ENCODE data around the gene STXBP4. TPM values are rescaled to one million over a fixed set of nuclear protein-coding genes. Genes with fewer than 3 reads are reported as not detected.

STXBP4 gene
- total RNA-seq, 1 experiment from 2014 or later, result 12.0 TPM

GRCh38 chr17:54956791-54957190 lies 11.8 kb upstream of the STXBP4 start:
- no peaks in the 10 kb centered on the region for H3K79me2 ChIP-seq (ENCODE audit: low read depth)
- H3K4me2 ChIP-seq, result no peak overlapping the region
- no TSS peak for BruUV-seq (replicated peaks)
- H3K36me3 ChIP-seq (ENCODE audit: low read depth), result peaks cover 41% of the 10 kb centered on the region
- no peaks in the 10 kb centered on the region for H3K27me3 ChIP-seq (ENCODE audit: insufficient read depth, low read depth)
- no peaks in the 10 kb centered on the region for H3K9me2 ChIP-seq (ENCODE audit: insufficient read depth)
- no peak for DNase-seq
- ChIA-PET POLR2A (ENCODE audit: unreplicated experiment) (no interaction called here), CTCF (no interaction called here)
- H3K27ac ChIP-seq, result no peak overlapping the region
- peaks cover 7% of the 10 kb centered on the region for H3F3A ChIP-seq (ENCODE audit: insufficient read depth, low read depth)
- no peak overlapping the region for H2AFZ ChIP-seq
- H3K9me3 ChIP-seq (ENCODE audit: insufficient read depth, low read depth), result no peaks in the 10 kb centered on the region
- intact Hi-C loops (cut with micrococcal nuclease; ENCODE audit: unreplicated experiment), result no loop called here
- H4K20me1 ChIP-seq (ENCODE audit: insufficient read depth), result no peaks in the 10 kb centered on the region; the same call in none of the 2 replicates
- H3K4me1 ChIP-seq (replicated peaks; ENCODE audit: insufficient read depth), result no peaks in the 10 kb centered on the region
- no peak overlapping the region for H3K4me3 ChIP-seq
- TF ChIP-seq EZH2 (IDR thresholded peaks at IDR 0.05; ENCODE audit: low read depth) (no peak), CTCF (conservative IDR thresholded peaks at IDR 0.05) (no peak)

GRCh38 chr17:54967621-54968261 lies 824 bp upstream of the STXBP4 start:
- no peaks in the 10 kb centered on the region for H3K9me2 ChIP-seq (ENCODE audit: insufficient read depth)
- no peaks in the 10 kb centered on the region for H4K20me1 ChIP-seq (ENCODE audit: insufficient read depth)
- peak overlapping the region; percentile 92 for H3K4me2 ChIP-seq
- H3K79me2 ChIP-seq (ENCODE audit: low read depth), result peaks cover 50% of the 10 kb centered on the region
- TF ChIP-seq EZH2 (IDR thresholded peaks at IDR 0.05; ENCODE audit: low read depth) (no peak), CTCF (conservative IDR thresholded peaks at IDR 0.05) (no peak)
- peaks cover 29% of the 10 kb centered on the region for H3K4me1 ChIP-seq (replicated peaks; ENCODE audit: insufficient read depth)
- POLR2A ChIA-PET (ENCODE audit: unreplicated experiment), result interaction anchor here (0.6 kb wide), 1 partner anchor 68 kb away, joined by 3 read pairs; no protein-coding TSS in a partner anchor
- TSS peak; percentile 38 for BruUV-seq (replicated peaks)
- H3K27ac ChIP-seq, result peak overlapping the region; percentile 32; the same call in 1 of the 2 replicates
- H3K9me3 ChIP-seq (ENCODE audit: insufficient read depth, low read depth), result no peaks in the 10 kb centered on the region
- DNase-seq, result peak; percentile 5 to 47
- CTCF ChIA-PET, result no interaction called here
- peaks cover 15% of the 10 kb centered on the region for H3F3A ChIP-seq (ENCODE audit: insufficient read depth, low read depth)
- no peaks in the 10 kb centered on the region for H3K27me3 ChIP-seq (ENCODE audit: insufficient read depth, low read depth)
- peaks cover 27% of the 10 kb centered on the region for H3K36me3 ChIP-seq (ENCODE audit: low read depth)
- peak overlapping the region; percentile 68 for H3K4me3 ChIP-seq
- H2AFZ ChIP-seq, result peak overlapping the region; percentile 95
- intact Hi-C loops (cut with micrococcal nuclease; ENCODE audit: unreplicated experiment), result loop anchor here (2.0 kb wide), 1 partner anchor 67 kb away; the partner anchor contains the start of gene TOM1L1

- intact Hi-C loops (cut with micrococcal nuclease; ENCODE audit: unreplicated experiment), result loop anchor here (2.0 kb wide), 1 partner anchor 68 kb away; the partner anchor contains the start of gene TOM1L1
- no peak for TF ChIP-seq CTCF (conservative IDR thresholded peaks at IDR 0.05)
- no peak for TF ChIP-seq EZH2 (IDR thresholded peaks at IDR 0.05; ENCODE audit: low read depth)
- Histone ChIP-seq H3K9me2 (ENCODE audit: insufficient read depth) (no peaks in the 10 kb centered on the region), H3K36me3 (ENCODE audit: low read depth) (peaks cover 14% of the 10 kb centered on the region; the same call in 1 of the 2 replicates), H4K20me1 (ENCODE audit: insufficient read depth) (no peaks in the 10 kb centered on the region), H3K79me2 (ENCODE audit: low read depth) (peaks cover 50% of the 10 kb centered on the region), H3K4me1 (replicated peaks; ENCODE audit: insufficient read depth) (peaks cover 29% of the 10 kb centered on the region), H3K4me2 (peak overlapping the region; percentile 92), H3F3A (ENCODE audit: insufficient read depth, low read depth) (peaks cover 5% of the 10 kb centered on the region; the same call in 1 of the 2 replicates), H3K4me3 (peak overlapping the region; percentile 68), H3K27ac (peak overlapping the region; percentile 11), H3K9me3 (ENCODE audit: insufficient read depth, low read depth) (no peaks in the 10 kb centered on the region), H3K27me3 (ENCODE audit: insufficient read depth, low read depth) (no peaks in the 10 kb centered on the region), H2AFZ (peak overlapping the region; percentile 95)
- POLR2A ChIA-PET (ENCODE audit: unreplicated experiment), result no interaction called here
- BruUV-seq (replicated peaks), result TSS peak; percentile 43
- CTCF ChIA-PET, result no interaction called here
- DNase-seq, result no peak
Observed at GRCh38 chr17:54968988-54969332, 395 bp downstream of the STXBP4 start.
